ENCODE data around the gene FAM170B.

The FAM170B gene

DNA sequence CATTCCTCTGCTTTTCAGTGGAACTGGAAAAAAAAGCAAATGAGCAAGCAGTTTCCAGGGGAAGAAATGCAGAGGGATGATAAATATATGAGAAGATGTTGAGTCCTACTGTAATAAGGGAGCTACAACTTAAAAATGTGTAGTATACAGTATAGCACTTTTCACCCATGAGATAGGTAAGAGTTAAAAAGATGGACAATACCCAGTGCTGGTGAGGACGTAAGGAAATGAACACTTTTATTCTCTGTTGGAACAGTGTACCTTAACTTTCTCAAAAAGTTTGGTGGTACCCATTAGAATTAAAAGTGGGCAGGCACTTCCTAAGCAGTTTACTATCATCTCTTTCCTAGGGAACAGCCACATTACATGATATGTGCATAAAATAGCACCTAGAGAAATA is 2.7 kb upstream of the FAM170B start (continued):
- TF ChIP-seq ESRRG (CRISPR knock-in tag; IDR thresholded peaks at IDR 0.05), result no peak
- no peak for TF ChIP-seq TCF4 (CRISPR knock-in tag; IDR thresholded peaks at IDR 0.05; ENCODE audit: borderline replicate concordance)
- no peak for TF ChIP-seq ZFP30 (CRISPR knock-in tag; IDR thresholded peaks at IDR 0.05)
- no peak for TF ChIP-seq RARB (CRISPR knock-in tag; IDR thresholded peaks at IDR 0.05)
- TF ChIP-seq TOX (CRISPR knock-in tag; IDR thresholded peaks at IDR 0.05; ENCODE audit: borderline replicate concordance), result no peak
- no peak for TF ChIP-seq BACH2 (CRISPR knock-in tag; IDR thresholded peaks at IDR 0.05; ENCODE audit: borderline replicate concordance)
- TF ChIP-seq GLIS3 (CRISPR knock-in tag; IDR thresholded peaks at IDR 0.05), result no peak
- no peak for TF ChIP-seq TSHZ2 (CRISPR knock-in tag; IDR thresholded peaks at IDR 0.05)
- no peak for TF ChIP-seq ZC3H10 (CRISPR knock-in tag; IDR thresholded peaks at IDR 0.05)
- TF ChIP-seq, protein P1, sequence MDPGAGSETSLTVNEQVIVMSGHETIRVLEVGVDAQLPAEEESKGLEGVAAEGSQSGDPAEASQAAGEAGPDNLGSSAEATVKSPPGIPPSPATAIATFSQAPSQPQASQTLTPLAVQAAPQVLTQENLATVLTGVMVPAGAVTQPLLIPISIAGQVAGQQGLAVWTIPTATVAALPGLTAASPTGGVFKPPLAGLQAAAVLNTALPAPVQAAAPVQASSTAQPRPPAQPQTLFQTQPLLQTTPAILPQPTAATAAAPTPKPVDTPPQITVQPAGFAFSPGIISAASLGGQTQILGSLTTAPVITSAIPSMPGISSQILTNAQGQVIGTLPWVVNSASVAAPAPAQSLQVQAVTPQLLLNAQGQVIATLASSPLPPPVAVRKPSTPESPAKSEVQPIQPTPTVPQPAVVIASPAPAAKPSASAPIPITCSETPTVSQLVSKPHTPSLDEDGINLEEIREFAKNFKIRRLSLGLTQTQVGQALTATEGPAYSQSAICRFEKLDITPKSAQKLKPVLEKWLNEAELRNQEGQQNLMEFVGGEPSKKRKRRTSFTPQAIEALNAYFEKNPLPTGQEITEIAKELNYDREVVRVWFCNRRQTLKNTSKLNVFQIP (CRISPR knock-in tag; IDR thresholded peaks at IDR 0.05; ENCODE audit: borderline replicate concordance, low read depth), result no peak
- TF ChIP-seq ZNF565 (CRISPR knock-in tag; conservative IDR thresholded peaks at IDR 0.05; ENCODE audit: low read depth), result no peak
- TF ChIP-seq PPARA (CRISPR knock-in tag; IDR thresholded peaks at IDR 0.05; ENCODE audit: borderline replicate concordance), result no peak

GRCh38 chr10:49135575-49136313 is 1.9 kb upstream of the FAM170B start:
- TF ChIP-seq PPARA (CRISPR knock-in tag; IDR thresholded peaks at IDR 0.05; ENCODE audit: borderline replicate concordance), result no peak
- no peak for TF ChIP-seq ZNF8 (CRISPR knock-in tag; IDR thresholded peaks at IDR 0.05)
- no peak for TF ChIP-seq CSDC2 (CRISPR knock-in tag; IDR thresholded peaks at IDR 0.05)
- TF ChIP-seq ZFP3 (CRISPR knock-in tag; IDR thresholded peaks at IDR 0.05), result no peak
- no peak for TF ChIP-seq ARNTL (CRISPR knock-in tag; IDR thresholded peaks at IDR 0.05; ENCODE audit: borderline replicate concordance, low read depth)
- TF ChIP-seq SNAI2 (CRISPR knock-in tag; IDR thresholded peaks at IDR 0.05), result no peak
- TF ChIP-seq OSR1 (CRISPR knock-in tag; IDR thresholded peaks at IDR 0.05), result no peak
- TF ChIP-seq ZNF565 (CRISPR knock-in tag; conservative IDR thresholded peaks at IDR 0.05; ENCODE audit: low read depth), result no peak
- TF ChIP-seq TCF4 (CRISPR knock-in tag; IDR thresholded peaks at IDR 0.05; ENCODE audit: borderline replicate concordance), result no peak
- no peak for ATAC-seq

DNA sequence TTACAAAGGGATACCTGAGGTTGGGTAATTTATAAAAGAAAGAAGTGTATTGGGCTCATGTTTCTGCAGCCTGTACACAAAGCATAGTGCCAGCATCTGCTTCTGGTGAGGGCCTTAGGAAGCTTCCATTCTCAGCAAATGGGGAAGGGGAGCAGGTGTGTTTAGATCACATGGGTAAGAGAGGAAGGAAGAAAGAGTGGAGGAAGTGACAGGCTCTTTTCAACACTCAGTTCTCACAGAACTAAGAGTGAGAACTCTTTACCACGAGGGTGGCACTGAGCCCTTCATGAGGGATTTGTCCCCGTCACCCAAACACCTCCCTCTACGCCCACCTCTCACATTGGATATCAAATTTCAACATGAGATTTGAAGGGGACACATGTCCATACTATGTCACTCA is 506 bp upstream of the FAM170B start:
- ATAC-seq, result no peak
- TF ChIP-seq ESRRG (CRISPR knock-in tag; IDR thresholded peaks at IDR 0.05), result no peak
- TF ChIP-seq ZC3H10 (CRISPR knock-in tag; IDR thresholded peaks at IDR 0.05), result no peak
- no peak for TF ChIP-seq GLIS3 (CRISPR knock-in tag; IDR thresholded peaks at IDR 0.05)
- TF ChIP-seq TOX (CRISPR knock-in tag; IDR thresholded peaks at IDR 0.05; ENCODE audit: borderline replicate concordance), result no peak
- TF ChIP-seq ZFP3 (CRISPR knock-in tag; IDR thresholded peaks at IDR 0.05), result no peak

DNA sequence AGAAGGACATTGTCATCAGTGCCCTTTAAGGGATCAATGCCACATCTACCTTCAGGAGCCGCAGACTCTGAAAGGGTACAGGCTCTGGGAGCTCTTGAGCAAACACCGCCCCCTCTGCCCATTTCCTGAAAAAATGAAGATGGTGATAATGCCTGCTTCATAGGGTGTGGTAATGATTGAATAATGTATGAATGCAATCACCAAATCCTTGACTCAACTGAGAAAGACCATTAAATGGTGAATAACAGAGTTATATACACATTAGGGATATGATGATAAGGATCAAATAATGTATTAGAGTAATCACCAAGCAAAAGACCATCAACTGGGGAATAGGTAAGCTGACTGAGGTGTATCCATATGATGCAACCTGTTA is 1.5 kb downstream of the FAM170B start:
- TF ChIP-seq ISL1 (CRISPR knock-in tag; IDR thresholded peaks at IDR 0.05) (no peak), RARB (CRISPR knock-in tag; IDR thresholded peaks at IDR 0.05) (no peak), ZNF565 (CRISPR knock-in tag; conservative IDR thresholded peaks at IDR 0.05; ENCODE audit: low read depth) (no peak), SNAI2 (CRISPR knock-in tag; IDR thresholded peaks at IDR 0.05) (no peak), BACH2 (CRISPR knock-in tag; IDR thresholded peaks at IDR 0.05; ENCODE audit: borderline replicate concordance) (no peak), TOX (CRISPR knock-in tag; IDR thresholded peaks at IDR 0.05; ENCODE audit: borderline replicate concordance) (no peak), TSHZ2 (CRISPR knock-in tag; IDR thresholded peaks at IDR 0.05) (no peak), ZNF70 (CRISPR knock-in tag; IDR thresholded peaks at IDR 0.05) (no peak)
- TF ChIP-seq, protein P1 (CRISPR knock-in tag; IDR thresholded peaks at IDR 0.05; ENCODE audit: borderline replicate concordance, low read depth), result no peak
- TF ChIP-seq, protein P2, sequence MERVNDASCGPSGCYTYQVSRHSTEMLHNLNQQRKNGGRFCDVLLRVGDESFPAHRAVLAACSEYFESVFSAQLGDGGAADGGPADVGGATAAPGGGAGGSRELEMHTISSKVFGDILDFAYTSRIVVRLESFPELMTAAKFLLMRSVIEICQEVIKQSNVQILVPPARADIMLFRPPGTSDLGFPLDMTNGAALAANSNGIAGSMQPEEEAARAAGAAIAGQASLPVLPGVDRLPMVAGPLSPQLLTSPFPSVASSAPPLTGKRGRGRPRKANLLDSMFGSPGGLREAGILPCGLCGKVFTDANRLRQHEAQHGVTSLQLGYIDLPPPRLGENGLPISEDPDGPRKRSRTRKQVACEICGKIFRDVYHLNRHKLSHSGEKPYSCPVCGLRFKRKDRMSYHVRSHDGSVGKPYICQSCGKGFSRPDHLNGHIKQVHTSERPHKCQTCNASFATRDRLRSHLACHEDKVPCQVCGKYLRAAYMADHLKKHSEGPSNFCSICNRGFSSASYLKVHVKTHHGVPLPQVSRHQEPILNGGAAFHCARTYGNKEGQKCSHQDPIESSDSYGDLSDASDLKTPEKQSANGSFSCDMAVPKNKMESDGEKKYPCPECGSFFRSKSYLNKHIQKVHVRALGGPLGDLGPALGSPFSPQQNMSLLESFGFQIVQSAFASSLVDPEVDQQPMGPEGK (CRISPR knock-in tag; IDR thresholded peaks at IDR 0.05; ENCODE audit: borderline replicate concordance), result no peak
- ATAC-seq, result no peak

All from SK-N-SH treated with all-trans-retinoic acid at 6 μM for 48 hours (cell line).